GM12872 (cell line): Measurements from ENCODE around the gene RDX.

Source experiments
- TF ChIP-seq, protein P1 (sequence below): IDR thresholded peaks from 3 replicates; pipeline ENCODE4 v1.5.1; 2011; ENCODE audit warnings: low read depth, mild to moderate bottlenecking, low read length, moderate library complexity; ENCODE audit not compliant: insufficient read depth

RDX gene

DNA sequence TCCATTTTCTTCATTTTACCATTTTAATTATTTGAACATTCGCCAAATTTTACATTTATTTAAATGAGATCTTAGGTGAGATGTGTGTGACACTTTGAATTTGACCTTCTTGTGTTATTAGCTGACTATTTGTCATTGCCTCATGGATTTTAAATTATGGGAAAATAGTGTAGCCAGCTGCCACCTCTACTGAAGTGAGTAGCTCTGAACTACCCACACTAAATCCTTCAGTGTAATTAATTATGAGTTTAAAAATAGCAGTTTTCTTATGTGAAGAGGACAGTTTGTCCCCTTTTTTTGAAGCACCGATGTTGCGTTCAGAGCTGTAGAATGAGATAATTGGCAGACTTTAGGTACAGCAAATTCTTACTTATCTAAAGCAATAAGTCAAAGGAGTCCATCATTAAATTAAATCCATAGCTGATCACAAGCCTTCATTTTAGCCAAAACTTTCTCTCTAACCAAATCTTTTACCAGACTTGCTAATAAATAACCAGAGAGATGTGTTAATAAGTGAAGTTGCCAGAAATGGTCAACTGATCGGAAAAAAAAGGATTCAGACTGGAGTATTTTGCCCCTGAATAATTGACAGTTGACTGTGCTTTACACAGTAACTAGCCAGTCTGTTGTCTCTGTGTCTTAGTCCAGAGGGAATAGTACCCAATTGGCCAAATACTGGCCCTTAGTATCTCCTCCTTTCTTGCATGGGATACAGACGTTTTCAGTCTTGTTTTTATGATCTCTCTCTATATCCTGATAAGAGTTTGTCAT is 128.2 kb downstream of the RDX start:
- TF ChIP-seq, protein P1, sequence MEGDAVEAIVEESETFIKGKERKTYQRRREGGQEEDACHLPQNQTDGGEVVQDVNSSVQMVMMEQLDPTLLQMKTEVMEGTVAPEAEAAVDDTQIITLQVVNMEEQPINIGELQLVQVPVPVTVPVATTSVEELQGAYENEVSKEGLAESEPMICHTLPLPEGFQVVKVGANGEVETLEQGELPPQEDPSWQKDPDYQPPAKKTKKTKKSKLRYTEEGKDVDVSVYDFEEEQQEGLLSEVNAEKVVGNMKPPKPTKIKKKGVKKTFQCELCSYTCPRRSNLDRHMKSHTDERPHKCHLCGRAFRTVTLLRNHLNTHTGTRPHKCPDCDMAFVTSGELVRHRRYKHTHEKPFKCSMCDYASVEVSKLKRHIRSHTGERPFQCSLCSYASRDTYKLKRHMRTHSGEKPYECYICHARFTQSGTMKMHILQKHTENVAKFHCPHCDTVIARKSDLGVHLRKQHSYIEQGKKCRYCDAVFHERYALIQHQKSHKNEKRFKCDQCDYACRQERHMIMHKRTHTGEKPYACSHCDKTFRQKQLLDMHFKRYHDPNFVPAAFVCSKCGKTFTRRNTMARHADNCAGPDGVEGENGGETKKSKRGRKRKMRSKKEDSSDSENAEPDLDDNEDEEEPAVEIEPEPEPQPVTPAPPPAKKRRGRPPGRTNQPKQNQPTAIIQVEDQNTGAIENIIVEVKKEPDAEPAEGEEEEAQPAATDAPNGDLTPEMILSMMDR = no peak

DNA sequence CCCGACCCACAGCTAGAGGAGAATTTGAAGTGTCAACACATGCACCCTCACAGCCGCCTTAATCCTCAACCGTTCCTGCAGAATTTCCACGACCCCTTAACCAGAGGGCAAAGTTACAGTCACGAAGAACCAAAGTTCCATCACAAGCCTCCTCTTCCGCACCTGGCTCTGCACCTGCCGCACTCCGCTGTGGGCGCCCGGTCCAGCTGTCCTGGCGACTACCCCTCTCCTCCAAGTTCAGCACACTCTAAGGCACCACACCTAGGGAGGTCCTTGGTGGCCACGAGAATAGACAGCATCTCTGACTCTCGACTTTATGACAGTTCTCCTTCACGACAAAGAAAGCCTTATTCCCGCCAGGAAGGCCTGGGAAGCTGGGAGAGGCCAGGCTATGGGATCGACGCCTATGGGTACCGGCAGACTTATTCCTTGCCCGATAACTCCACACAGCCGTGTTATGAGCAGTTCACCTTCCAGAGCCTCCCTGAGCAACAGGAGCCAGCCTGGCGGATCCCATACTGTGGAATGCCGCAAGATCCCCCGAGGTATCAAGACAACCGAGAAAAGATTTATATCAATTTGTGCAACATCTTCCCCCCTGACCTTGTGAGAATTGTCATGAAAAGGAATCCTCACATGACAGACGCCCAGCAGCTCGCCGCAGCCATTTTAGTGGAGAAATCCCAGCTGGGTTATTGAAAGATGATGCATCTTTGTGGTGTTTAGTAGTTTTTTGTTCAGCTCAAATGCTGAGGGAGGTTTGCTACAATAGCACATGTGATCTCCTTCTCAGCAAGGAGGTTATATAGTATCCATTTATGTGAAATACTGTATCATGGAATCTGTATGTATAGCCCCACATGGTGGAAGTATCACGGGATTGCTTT is 131.1 kb downstream of the RDX start:
- TF ChIP-seq, protein P1 = no peak

DNA sequence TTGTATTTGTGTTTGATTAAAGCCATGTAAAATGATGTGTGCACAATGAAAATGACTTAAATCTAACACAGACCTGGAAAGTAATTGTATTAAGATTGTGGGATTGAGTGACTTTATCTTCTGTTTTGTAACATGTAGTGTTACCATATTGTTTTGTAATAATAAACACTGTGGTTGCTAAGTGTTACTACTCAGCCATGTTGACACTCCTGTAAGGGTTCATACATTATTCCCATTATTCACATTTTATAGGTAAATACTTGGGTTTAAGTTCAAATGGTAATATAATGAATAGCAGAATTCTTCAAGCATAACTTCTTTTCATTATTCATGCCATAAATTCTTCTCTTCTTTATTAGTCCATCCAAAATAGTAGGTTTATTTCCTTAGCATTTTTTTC is 134.2 kb downstream of the RDX start:
- TF ChIP-seq, protein P1 = no peak

DNA sequence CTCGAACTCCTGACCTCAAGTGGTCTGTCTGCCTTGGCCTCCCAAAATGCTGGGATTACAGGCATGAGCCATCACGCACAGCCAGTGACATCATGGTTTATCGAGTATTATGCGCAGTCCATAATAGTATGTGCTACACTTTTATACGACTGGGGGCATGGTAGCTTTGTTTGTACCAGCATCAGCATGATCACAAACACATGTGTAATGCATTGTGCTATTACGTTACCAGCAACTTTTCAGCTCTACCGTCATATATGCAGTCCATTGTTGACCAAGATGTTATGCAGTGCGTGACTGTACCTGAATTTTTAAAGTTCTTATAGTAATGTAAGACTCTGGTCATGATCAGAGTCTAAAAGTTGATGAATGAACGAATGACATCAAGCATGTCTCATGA is 135.4 kb downstream of the RDX start:
- TF ChIP-seq, protein P1 = no peak

DNA sequence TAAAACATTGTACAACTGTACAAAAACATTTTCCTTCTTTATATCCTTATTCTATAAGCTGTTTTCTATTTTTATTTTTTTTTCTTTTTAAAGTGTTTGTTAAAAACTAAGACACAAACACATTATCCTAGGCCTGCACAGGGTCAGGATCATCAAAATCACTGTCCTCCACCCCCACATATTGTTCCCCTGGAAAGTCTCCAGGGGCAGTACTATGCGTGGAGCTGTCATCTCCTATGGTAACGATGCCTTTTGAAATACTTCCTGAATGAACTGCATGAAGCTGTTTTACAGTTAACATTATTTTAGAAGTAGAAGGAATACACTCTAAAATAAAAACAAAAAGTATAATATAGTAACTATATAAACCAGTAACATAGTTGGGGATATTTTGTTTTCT is 136.0 kb downstream of the RDX start:
- TF ChIP-seq, protein P1 = no peak

DNA sequence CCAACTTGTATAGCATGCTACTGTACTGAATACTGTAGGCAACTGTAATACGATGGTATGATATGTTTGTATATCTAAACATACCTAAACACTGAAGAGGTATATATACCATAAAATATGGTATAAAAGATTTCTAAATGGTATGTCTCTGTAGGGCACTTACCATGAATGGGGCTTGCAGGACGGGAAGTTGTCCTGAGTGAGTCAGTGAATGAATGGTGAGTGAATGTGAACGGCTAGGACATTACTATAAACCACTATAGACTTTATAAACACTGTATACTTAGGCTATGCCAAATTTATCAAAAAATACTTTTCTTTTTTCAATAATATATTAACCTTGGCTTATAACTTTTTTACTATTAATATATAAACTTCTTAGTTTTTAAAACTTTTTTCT is 136.4 kb downstream of the RDX start:
- TF ChIP-seq, protein P1 = no peak

DNA sequence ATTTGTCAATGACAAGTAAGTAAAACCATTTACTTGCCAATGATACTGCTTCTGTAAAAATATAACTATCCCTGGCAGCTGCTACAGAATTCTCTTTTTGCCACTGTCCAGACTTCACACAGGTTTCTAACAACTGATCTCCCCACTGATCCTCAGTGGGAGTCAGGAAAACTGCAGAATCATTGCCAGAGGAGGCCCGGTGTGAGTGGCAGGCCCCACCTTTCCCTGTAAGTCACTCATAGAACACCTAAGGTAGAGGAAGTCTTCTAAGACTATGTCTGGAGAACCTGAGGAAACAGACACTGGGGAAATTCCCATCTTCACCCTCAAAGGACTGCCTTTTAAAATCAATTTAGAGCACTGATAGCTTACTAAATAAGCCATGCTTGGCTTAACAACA is 136.9 kb downstream of the RDX start:
- TF ChIP-seq, protein P1 = no peak
